AG04449 (cell line): ENCODE results near the gene NDUFS1.

Source experiments
- CTCF ChIA-PET: fragments of 350-600 bp; formaldehyde crosslinking; extraction: SDS; loops from one replicate; lab custom pipeline; 2021; ENCODE audit warnings: antibody characterized with exemption; lab: Yijun Ruan, JAX
- POLR2A ChIA-PET: fragments of 400-600, 350-600 bp; formaldehyde crosslinking; extraction: SDS; loops from one replicate; lab custom pipeline; 2020; ENCODE audit warnings: antibody characterized with exemption, inconsistent platforms; lab: Yijun Ruan, JAX
- DNase-seq: peaks from one replicate; pipeline ENCODE4 v3.0.0-alpha.2; 2010; ENCODE audit warnings: low read depth, low spot score
- H3K4me3 ChIP-seq: 2 replicates; pipeline ENCODE4 v1.5.1; 2011; ENCODE audit warnings: low read depth, mild to moderate bottlenecking, control low read depth, low read length
- TF ChIP-seq, protein P1 (sequence below): IDR thresholded peaks from one replicate; pipeline ENCODE4 v1.5.1; 2011; ENCODE audit warnings: mild to moderate bottlenecking, moderate library complexity, low read length, control low read depth, inconsistent platforms; ENCODE audit not compliant: insufficient read depth; ENCODE audit errors: missing control alignments

The NDUFS1 gene

DNA sequence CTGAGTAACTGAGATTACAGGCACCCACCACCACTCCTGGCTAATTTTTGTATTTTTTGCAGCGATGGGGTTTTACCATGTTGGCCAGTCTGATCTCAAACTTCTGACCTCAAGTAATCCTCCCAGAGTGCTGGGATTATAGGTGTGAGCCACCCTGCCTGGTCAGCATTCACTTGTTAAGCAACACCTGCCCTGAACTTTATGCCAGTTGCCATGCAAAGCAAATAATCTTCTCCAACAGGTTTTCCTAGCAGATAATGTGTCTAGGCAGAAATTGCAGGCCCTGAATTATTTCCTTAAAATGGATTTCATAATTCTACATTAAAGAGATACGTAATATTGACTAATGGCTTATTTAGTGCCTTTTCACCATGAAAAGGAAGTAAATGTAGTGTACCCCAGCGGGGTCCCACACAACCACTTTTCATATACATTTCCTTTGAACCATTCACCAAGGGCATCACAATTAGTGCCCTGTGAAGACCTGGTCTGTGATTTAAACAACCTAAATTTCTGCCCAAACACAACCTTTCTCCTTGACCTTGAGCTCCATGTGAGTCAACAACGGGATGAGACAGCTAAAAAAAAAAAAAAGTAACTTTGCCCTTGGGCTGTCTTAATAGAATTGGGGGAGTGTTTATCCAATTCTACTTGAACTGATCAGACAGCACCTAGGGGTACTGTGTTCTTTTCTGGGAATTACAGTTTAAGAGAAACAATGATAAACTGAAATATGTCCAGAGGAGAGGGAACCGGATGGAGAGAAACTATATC is 42.0 kb upstream of the NDUFS1 start:
- no peak for DNase-seq
- ChIA-PET CTCF (interaction anchor here (1.3 kb wide), 1 partner anchor 16 kb away, joined by 3 read pairs; no protein-coding TSS in a partner anchor), POLR2A (interaction anchor here (0.7 kb wide), 1 partner anchor 89 kb away, joined by 3 read pairs; no protein-coding TSS in a partner anchor)

DNA sequence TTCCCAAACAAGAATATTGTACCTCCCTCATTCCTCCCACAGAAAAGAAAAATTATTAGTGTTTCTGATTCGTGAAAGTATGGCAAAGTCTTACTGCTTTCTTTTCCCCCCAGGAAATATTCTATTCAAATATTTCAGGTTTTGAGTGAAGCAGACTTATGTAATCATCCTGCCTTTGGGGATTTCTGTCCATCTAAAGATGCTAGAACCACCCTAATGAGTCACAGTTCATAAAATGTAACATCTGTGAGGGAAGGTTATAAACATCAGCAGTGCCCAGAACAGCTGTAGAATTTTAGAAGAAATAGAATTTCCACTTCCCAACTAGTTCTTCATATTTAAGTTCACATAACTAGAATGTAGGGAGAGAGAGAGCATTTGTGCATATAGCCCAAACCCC is 39.4 kb upstream of the NDUFS1 start:
- POLR2A ChIA-PET, result no interaction called here
- TF ChIP-seq, protein P1, sequence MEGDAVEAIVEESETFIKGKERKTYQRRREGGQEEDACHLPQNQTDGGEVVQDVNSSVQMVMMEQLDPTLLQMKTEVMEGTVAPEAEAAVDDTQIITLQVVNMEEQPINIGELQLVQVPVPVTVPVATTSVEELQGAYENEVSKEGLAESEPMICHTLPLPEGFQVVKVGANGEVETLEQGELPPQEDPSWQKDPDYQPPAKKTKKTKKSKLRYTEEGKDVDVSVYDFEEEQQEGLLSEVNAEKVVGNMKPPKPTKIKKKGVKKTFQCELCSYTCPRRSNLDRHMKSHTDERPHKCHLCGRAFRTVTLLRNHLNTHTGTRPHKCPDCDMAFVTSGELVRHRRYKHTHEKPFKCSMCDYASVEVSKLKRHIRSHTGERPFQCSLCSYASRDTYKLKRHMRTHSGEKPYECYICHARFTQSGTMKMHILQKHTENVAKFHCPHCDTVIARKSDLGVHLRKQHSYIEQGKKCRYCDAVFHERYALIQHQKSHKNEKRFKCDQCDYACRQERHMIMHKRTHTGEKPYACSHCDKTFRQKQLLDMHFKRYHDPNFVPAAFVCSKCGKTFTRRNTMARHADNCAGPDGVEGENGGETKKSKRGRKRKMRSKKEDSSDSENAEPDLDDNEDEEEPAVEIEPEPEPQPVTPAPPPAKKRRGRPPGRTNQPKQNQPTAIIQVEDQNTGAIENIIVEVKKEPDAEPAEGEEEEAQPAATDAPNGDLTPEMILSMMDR, result no peak
- H3K4me3 ChIP-seq, result no peak overlapping the region
- DNase-seq, result no peak
- CTCF ChIA-PET, result interaction anchor here (1.2 kb wide), 1 partner anchor 34 kb away, joined by 4 read pairs; no protein-coding TSS in a partner anchor

More for the DNA sequence above, 42.0 kb upstream of the NDUFS1 start:
- no peak overlapping the region for H3K4me3 ChIP-seq
- TF ChIP-seq, protein P1, result no peak

DNA sequence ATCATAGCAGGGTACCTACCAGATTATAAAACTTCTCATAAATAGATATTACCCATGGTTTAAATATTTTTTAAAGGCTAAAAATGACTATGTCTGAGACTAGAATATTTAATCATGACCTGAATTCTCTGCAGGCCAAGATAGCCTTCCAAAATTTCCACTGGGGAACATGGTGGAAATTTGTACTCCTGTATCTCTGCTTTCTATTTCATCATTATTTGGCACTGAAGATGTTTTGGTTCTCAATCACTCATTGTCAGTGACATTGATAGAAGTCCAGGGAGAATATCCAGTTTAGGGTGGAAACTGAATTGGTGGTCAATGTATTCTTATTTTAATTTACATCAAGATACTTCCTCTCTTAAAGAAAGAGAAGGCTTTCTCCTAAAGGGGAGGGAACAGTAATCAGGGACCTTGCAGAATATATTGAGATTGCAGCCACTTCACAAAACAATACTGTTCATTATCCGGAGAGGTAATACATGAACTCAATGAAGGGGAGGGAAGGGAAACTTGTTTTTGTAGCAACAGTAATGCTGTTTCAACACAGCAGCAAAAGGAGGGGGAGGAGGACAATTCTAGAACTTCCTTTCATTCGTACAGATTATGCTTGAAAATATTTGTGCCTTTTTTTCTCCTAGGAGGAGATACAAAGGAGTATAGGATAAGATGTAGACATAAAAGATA is 34.6 kb upstream of the NDUFS1 start:
- CTCF ChIA-PET, result no interaction called here
- POLR2A ChIA-PET, result no interaction called here
- DNase-seq, result no peak

DNA sequence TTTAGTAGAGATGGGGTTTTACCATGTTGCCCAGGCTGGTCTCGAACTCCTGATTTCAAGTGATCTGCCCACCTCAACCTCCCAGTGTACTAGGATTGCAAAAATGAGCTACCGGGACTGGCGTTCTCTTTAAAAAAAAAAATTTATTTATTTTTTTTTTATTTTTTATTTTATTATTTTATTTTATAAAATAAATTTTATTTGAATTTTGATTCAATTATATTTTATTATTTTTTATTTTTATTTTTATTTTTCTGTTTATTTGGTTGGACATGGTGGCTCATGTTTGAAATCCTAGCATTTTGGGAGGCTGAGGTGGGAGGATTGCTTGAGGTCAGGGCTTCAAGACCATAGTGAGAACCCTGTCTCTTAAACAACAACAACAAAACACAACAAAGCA is 32.9 kb upstream of the NDUFS1 start:
- TF ChIP-seq, protein P1, result no peak
- CTCF ChIA-PET, result no interaction called here
- H3K4me3 ChIP-seq, result no peak overlapping the region
- POLR2A ChIA-PET, result no interaction called here
- no peak for DNase-seq

More for the DNA sequence above, 34.6 kb upstream of the NDUFS1 start:
- no peak overlapping the region for H3K4me3 ChIP-seq
- TF ChIP-seq, protein P1, result no peak

DNA sequence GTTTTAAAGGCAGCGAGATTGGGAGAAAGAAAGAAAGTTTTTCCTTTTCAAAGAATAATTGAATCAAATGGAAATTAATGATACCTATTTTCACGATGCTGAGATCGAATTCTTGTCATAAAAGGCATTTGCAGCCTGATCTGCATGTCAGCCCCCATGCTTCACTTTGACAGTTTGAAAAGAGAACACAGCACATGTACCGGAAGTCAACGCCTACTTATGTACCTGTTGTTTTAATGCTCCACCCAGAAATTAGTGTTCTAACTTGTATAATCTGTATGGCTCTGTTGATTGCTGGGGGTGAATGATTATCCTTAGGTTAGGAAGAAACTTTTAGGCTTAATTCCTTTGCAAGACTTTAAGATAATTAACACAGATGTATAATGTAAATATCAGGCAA is 31.4 kb upstream of the NDUFS1 start:
- no peak overlapping the region for H3K4me3 ChIP-seq
- ChIA-PET POLR2A (no interaction called here), CTCF (no interaction called here)
- DNase-seq, result no peak
- TF ChIP-seq, protein P1, result no peak

DNA sequence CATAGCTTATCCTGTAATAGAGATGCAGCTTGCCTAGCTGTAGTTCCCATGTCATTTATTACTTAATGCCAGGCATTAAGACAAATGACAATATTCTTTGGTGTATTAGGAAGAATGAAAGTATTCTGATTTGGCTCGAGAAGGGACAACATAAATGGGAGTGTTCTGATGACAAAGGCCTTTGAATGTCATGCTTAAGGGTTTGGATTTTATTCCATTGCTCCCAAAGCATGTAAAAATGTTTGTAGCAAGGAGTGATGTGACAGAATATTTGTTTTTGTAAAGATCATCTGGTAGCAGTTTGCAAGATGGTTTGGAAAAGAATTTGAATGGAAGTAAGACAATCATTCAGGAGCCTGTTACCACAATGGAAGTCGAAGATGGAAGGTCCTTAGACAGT is 30.9 kb upstream of the NDUFS1 start:
- TF ChIP-seq, protein P1, result no peak
- DNase-seq, result no peak
- ChIA-PET POLR2A (no interaction called here), CTCF (no interaction called here)
- H3K4me3 ChIP-seq, result no peak overlapping the region
